Activated T-cell treated with anti-CD3 and anti-CD28 coated beads, Interleukin-2, amount 50 U/mL, for 48 hours (primary cell): Measurements from ENCODE around the gene ZC2HC1B.

Experiments
- DNase-seq, 2 experiments: peaks; one replicate each; pipeline ENCODE4 v3.0.0-alpha.2; 2020

ZC2HC1B gene

DNA sequence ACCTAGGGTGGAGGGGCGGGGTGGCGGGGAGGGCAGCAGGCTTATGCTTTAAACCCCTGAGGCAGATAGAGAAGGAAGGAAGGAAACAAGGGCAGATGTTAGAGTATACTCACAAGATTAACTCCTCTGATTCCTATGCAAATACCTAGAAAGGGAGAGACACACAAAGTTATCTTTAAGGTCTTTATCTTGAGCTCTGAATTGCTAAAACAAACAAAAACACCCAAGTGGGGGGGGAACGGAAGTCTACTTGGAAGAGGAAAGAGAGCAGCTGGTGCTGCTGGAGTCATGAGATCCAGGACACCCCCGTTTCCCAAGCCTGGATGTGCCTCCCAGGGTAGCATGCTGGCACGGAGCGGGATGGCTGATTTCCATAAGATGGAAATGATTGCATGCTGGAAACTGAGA lies 100.4 kb downstream of the ZC2HC1B start:
- DNase-seq, result no peak

DNA sequence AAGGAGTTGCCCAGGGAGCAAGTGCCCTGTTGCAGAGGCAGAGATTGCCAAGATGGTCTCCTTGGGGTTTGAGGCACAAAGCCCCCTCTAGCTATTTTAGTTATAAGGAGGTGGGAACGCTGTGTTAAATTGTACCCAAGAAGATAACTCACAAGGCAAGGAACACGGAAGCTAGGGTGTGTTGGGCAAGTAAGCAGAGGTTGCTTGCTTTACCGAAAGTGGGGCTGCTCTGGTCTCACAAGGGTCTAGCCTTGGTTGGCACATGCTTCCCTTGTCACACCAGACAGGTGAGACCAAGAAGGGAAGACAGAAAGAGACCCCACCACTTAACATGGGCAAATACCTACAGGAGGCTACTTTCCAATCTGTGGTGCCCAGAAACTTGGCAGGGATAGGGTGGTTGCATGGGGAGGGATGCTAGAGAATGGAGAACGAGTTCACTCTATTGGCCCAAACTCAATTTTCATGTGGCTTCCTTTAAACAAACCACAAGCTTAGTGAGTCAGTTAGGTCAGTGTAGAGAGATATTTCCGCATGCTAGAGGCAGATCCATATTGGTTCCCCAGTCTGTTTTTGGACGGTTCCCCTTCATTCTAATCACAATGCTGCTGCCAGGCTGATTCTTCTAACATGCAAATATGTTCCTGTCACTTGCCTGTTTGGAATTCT lies 101.4 kb downstream of the ZC2HC1B start:
- no peak for DNase-seq

DNA sequence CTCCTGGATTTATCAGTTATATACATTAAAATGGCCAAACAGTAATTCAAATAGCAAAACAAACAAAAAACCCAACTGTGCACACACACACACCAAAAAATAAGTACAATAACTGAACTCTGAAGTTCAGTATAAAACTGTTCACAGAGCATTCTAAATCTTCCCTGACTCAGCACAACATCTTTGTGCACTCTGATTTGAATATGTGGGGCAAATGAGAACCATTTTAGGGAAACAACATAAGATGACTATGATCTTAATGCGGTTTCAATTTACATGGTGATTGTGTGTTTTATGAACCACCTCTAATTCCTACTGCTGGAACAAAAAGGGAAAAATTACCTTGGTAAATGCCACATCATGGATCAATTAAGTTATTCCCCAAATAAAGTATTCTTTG lies 102.0 kb downstream of the ZC2HC1B start:
- no peak for DNase-seq

DNA sequence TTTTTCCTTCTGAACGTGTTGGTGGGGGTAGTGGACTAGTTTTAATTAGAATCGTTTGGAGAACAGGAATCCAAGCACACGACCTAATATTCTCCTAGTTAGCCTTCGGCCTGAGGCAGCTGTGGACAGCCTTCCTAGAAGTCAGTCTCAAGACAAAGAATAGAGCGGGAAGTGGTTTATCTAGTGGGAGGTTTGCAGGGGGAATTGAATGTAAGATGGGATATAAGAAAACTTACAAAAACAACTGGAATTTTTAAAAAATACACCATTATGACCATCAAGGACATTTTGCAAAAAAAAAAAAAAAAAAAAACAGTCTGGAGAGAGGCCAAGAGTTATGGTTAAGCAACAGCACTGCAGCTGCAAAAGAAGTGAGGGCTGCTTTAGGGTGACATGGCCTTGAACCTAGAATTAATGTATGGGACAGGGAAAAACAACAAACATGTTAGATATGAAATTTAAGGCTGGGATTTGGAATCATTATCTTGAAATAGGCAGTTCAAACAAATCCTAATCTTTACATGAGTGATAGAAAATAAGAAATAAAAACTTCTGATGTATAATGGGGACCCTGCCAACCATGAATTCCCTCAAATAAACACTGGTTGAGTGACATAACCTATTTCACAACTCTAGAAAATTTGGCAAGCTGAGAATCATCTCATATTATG lies 103.6 kb downstream of the ZC2HC1B start:
- no peak for DNase-seq

DNA sequence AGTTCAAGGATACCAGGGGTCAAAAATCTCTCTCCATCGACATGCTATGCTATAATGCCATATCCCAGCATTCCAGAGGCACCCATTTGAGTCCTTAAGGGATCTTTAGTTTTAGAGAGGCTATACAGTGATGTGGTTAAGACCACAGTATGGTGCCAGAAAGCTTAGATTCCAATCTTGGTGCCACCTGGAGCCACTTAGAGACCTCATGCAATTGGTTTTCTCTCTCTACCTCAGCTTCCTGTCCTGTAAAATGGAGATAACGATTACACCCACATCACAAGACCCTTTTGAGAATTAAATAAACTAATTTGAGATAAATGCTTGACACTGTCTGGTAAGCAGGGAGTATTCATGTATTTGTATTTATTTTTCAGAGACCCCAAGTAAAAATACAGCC lies 104.8 kb downstream of the ZC2HC1B start:
- DNase-seq, result no peak

DNA sequence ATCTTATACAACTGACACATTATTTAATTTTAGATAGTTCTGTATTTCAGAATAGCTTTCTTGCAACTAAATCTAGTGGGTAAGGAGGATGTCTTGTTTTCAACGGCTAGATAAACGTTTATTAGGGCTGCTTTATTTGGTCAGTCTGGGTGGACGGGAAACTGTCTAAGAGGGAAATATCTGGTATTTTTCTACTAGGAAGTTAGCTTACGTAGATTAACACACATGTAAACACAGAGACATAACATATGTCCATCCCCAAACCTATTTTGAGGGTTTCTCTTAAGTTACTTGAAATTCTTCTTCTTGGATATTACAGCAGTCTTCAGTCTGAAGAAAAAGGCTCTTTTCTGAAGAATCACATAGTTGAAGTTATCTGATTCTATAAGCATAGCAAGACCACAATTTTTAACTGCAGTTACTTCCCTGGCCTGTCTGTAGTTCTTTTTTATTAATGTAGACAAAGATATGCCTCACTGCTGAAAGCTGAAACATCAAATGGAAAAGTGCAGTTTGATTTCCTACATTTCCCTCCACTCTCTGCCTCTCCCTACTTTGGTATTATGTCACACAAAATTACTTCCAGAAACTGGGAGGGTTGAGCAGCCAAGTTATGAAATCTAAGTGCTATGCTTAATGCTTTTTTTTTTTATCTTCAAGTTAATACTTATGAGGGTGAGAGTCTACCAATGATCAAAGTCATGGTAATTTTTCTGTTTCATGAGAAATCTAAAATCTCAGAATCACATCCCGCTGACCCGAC lies 106.4 kb downstream of the ZC2HC1B start:
- no peak for DNase-seq

DNA sequence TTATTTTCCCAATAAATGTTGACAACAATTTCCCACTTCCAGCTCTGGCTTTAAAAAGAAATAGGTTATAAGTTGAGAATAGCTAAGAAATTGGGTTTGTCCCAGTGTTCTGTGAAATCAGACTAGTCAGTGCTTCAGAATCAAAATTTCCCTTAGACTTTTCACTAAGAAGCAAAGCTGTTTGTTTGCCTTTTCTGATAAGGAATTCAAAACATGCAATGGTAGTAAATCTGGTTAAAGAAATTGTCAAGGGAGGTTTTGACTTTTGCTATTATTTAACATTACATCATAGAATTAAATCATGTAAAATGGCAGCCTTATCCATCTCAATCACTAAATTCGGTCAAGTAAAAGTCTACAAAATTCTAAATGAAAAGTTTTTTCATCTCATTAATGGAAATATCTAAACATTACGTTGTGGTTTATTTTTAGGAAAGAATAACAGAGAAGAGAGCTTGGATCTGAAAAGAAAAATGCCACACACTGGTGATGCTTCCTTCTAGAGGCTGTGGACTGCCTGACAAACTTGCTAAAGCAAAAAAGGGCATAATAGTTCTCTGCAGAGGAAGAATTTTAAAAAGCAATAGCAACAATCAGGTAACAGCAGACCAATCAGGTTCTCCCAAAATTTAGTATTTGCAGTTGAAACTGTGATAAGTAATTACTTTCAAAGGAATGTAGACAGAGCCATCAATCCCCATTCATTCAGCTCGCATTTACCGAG lies 107.4 kb downstream of the ZC2HC1B start:
- no peak for DNase-seq

DNA sequence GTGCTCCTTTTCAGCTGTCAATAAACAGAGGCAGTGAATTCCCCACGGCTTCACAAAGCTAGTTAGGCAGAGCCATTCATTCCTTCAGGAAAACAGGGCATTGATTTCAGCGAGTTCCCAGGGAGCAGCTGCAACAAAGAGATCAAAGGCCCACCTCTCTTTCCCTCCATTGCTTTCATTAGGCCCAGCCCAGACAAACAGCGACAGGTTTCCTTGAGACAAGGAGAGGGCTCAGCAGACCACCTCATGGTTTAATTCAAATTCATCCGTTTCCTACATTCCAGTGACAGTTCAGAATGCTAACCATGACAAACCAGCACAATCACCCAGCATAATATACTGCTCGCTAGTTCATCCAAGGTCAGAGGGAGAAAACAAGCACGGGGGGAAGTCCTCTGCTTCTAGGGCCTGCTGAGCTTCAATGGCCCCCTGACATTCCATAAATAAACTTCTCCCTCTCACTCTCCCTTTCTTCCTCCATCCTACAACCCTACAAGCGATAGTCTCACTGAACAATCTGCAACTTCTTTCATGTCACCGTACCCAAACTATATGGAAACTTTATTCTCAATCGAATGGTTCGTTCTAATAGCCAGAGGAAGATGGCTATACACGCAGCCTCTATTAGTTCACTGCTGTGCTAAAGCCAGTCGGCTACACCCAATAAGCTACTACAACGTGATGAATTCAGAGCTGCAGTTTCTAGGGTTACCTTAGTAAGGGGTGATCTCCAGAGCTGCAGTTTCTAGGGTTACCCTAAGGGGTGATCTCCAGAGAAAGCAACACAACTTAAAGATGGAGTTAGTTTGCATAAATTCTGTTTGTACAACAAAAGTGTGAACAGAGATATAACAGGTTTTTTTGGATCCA lies 109.1 kb downstream of the ZC2HC1B start:
- no peak for DNase-seq

DNA sequence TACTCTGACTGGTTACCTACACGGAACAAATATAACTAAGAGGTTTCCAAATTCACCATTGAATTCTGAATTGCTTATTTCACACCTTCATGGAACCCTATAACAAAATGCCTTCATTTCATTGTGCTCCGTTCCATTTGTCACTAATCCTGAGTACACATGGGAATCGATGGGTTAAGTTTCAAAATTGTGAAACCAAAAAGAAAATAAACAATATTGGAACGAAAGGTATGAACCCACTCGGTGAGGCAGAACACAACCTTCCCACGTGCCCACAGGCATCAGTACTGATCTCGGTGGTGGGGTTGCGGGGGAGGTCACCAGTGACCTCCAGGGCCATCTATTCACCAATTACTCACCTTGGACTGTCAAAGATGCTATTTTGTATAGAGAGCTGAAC lies 109.8 kb downstream of the ZC2HC1B start:
- DNase-seq, result no peak

DNA sequence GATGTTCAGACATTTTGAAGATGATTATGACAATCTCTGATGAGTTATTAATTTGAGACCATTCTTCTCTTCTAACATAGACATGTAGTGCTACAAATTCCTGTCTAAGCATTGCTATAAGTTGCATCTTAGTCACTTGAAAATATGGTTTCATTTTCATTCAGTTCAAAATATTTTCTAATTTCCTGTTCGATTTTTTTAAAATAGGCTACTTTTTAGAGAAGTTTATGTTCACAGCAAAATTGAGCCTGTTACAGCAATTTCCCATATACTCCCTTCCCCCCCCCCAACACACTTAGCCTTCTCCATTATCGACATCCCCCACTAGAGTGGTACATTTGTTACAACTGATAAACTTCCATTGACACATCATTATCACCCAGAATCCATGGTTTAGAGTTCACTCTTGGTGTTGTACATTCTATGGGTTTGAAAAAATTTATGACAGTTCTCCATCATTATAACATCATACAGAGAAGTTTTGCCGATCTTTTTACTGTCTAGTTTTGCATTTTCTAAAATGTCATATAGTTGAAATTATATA lies 112.6 kb downstream of the ZC2HC1B start:
- no peak for DNase-seq

DNA sequence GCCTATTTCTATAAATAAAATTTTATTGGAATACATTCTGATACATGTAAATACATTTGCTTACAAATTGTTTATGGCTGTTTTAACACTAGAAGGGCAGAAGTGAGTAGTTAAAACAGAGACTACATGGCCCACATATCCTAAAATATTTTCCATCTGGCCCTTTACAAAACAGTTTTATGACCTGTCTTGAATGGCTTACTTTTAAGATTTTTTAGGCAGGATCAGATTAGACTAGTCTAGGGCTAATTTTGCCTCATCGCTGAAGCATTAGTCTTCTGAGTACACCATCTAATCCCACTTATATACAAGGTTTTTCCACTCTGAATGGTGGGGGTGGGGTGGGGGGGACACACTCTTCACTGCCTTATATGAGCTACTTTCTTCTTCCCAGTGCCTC lies 116.6 kb downstream of the ZC2HC1B start:
- no peak for DNase-seq

DNA sequence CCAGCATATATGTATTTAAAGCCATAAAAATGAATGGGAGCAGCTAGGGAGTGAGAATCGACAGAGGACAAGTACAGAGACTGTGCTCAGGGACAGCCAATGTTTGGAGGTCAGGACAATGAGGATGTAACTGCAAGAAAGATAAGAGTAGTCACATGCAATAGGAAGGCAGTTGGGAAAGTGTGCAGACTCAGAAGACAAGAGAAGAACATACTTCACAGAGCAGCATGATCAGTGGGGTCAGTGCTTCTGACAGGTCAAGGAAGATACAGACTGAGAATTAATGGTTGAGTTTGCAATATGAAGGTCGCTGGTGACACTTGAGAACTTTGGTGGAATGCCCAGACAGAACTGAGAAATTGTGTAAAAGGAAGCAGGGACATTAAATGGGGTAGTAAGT lies 118.7 kb downstream of the ZC2HC1B start:
- no peak for DNase-seq

DNA sequence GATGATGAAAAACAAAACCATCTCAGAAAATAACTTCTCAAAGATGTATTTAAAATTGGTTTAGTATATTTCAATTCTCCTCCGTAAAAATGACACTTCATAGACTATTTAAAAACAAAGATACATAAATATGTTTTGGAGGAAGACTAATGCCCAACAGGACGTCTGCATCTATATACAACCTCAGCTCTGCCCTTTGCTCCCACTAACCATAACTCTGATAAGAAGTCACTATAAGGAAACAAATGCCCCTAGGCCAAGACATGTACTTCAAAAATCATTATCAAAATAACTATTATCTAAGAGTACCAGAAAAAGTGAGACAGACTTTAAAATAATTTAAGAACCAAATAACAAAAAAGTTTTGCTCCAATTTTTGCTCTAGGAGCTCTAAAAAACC lies 120.4 kb downstream of the ZC2HC1B start:
- DNase-seq, result no peak

DNA sequence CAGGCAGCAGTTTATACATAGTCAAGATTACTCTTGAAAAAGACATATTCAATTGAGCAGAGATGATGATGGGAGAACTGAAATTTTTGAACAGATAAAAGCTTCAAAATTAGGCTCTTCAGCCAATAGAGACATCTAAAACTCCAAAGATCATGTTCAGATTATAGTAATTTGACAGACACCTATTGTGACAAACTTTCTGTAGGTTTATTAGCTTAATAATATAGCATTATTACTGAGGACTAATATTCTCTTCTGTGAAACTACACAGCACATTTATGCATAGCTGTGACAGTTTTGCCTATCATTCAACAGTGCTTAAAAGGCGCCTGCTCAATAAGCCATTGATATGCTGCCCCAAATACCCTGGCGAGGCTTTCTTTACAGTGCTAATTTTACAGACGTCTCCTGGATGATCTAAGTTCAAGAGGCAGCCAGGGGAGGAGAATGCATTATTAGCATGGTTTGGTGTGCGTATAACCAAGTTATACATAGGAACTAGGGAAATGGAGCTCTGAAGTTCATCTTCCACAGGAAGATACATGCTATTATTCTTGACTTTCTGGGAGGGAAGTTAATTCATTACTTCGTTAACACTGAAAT lies 122.3 kb downstream of the ZC2HC1B start:
- DNase-seq, result no peak
